MM.1S (cell line): ENCODE data around the gene LIMCH1.

Source experiments
- DNase-seq: peaks from one replicate; pipeline ENCODE4 v3.0.0-alpha.2; 2015
- H2AFZ ChIP-seq: fragments of 300-600 bp; sonication (generic); 2 replicates; pipeline ENCODE4 v1.6.0; 2016; ENCODE audit warnings: antibody characterized with exemption, low read length
- H3F3A ChIP-seq: fragments of 300-600 bp; sonication (generic); 2 replicates; pipeline ENCODE4 v1.6.1; 2016; ENCODE audit warnings: mild to moderate bottlenecking, antibody characterized with exemption, low read length, moderate library complexity, mixed read lengths; ENCODE audit not compliant: insufficient read depth
- H3K27ac ChIP-seq: fragments of 300-600 bp; sonication (generic); 2 replicates; pipeline ENCODE4 v1.5.1; 2016; ENCODE audit warnings: mild to moderate bottlenecking, low read length
- H3K27me3 ChIP-seq: fragments of 300-600 bp; sonication (generic); replicated peaks from 2 replicates; pipeline ENCODE4 v1.6.0; 2016; ENCODE audit warnings: low read length; ENCODE audit not compliant: insufficient read depth
- H3K36me3 ChIP-seq: fragments of 300-600 bp; sonication (generic); replicated peaks from 2 replicates; pipeline ENCODE4 v1.6.1; 2016; ENCODE audit warnings: mild to moderate bottlenecking, low read length, mixed read lengths; ENCODE audit not compliant: insufficient read depth
- H3K4me1 ChIP-seq: fragments of 300-600 bp; sonication (generic); 2 replicates; pipeline ENCODE4 v1.6.1; 2016; ENCODE audit warnings: low read length, mixed read lengths
- H3K4me2 ChIP-seq: fragments of 300-600 bp; sonication (generic); 2 replicates; pipeline ENCODE4 v1.6.0; 2016; ENCODE audit warnings: low read depth, low read length
- H3K4me3 ChIP-seq: fragments of 300-600 bp; sonication (generic); 2 replicates; pipeline ENCODE4 v1.5.1; 2016; ENCODE audit warnings: low read length, mixed read lengths
- H3K79me2 ChIP-seq: fragments of 300-600 bp; sonication (generic); 2 replicates; pipeline ENCODE4 v1.6.1; 2016; ENCODE audit warnings: mixed run types, low read length, mixed read lengths
- H3K9ac ChIP-seq: fragments of 300-600 bp; sonication (generic); 2 replicates; pipeline ENCODE4 v1.6.1; 2016; ENCODE audit warnings: low read length, mixed read lengths
- H3K9me2 ChIP-seq: fragments of 300-600 bp; sonication (generic); replicated peaks from 2 replicates; pipeline ENCODE4 v1.6.1; 2016; ENCODE audit warnings: mild to moderate bottlenecking, low read length, mixed read lengths; ENCODE audit not compliant: insufficient read depth
- H3K9me3 ChIP-seq: fragments of 300-600 bp; sonication (generic); replicated peaks from 2 replicates; pipeline ENCODE4 v1.6.1; 2016; ENCODE audit warnings: mild to moderate bottlenecking, low read length, mixed read lengths; ENCODE audit not compliant: insufficient read depth
- H4K20me1 ChIP-seq: fragments of 300-600 bp; sonication (generic); 2 replicates; pipeline ENCODE4 v1.6.1; 2016; ENCODE audit warnings: mild to moderate bottlenecking, low read length, moderate library complexity, mixed read lengths; ENCODE audit not compliant: insufficient read depth
- EZH2 ChIP-seq: fragments of 300-600 bp; sonication (generic); optimal IDR thresholded peaks from 2 replicates; pipeline ENCODE3; 2017; ENCODE audit warnings: low read depth, mild to moderate bottlenecking, antibody characterized with exemption, low read length, mixed read lengths
- EZH2phosphoT487 ChIP-seq: fragments of 300-600 bp; sonication (generic); IDR thresholded peaks from 2 replicates; pipeline ENCODE4 v1.6.1; 2018; ENCODE audit warnings: antibody characterized with exemption, low read length
- TF ChIP-seq, protein P1 (sequence below): fragments of 300-600 bp; sonication (generic); IDR thresholded peaks from 2 replicates; pipeline ENCODE4 v1.5.1; 2016; ENCODE audit warnings: antibody characterized with exemption, low read length, mixed read lengths

LIMCH1 gene

DNA sequence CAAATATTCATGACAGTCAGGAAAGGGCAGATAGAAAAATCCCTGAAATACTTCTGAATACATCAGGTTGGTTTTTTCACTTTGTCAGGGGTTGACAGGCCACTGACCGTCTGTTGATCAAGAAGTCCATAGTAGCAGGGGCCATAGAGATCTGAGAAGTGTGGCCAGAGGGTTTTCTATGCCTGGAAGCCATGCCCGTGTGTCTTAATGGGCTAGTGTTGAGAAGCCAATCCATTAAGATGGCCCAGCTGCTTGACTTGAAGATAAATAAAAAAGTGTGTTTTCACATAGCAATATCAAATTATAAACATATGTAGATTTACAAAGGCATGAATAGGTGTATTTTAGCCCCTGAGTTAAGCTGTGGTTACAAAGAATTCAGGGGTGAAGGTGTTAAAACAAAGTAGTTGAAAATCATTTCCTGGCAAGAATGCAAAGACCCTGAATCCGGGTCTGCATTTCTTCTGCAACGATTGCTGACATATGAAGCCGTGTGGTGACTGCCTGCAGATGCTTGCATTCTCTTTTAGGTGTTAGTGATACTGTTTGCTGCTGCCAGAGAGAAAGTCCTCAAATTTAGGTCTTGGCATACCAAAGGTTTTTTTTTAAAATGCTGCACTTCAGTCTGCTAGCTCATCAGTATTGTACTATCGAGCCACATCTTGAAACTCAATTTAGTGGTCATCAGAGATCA, 9.3 kb upstream of the LIMCH1 start:
- Histone ChIP-seq H3F3A (no peaks in the 10 kb centered on the region), H3K79me2 (no peaks in the 10 kb centered on the region), H4K20me1 (no peaks in the 10 kb centered on the region), H3K27me3 (no peaks in the 10 kb centered on the region), H3K9me2 (no peaks in the 10 kb centered on the region), H3K4me1 (no peaks in the 10 kb centered on the region), H3K9me3 (no peaks in the 10 kb centered on the region), H3K4me2 (no peak overlapping the region), H3K4me3 (no peak overlapping the region), H3K9ac (no peak overlapping the region), H3K27ac (no peak overlapping the region), H2AFZ (no peak overlapping the region), H3K36me3 (no peaks in the 10 kb centered on the region)
- TF ChIP-seq EZH2phosphoT487, result no peak
- TF ChIP-seq, protein P1, sequence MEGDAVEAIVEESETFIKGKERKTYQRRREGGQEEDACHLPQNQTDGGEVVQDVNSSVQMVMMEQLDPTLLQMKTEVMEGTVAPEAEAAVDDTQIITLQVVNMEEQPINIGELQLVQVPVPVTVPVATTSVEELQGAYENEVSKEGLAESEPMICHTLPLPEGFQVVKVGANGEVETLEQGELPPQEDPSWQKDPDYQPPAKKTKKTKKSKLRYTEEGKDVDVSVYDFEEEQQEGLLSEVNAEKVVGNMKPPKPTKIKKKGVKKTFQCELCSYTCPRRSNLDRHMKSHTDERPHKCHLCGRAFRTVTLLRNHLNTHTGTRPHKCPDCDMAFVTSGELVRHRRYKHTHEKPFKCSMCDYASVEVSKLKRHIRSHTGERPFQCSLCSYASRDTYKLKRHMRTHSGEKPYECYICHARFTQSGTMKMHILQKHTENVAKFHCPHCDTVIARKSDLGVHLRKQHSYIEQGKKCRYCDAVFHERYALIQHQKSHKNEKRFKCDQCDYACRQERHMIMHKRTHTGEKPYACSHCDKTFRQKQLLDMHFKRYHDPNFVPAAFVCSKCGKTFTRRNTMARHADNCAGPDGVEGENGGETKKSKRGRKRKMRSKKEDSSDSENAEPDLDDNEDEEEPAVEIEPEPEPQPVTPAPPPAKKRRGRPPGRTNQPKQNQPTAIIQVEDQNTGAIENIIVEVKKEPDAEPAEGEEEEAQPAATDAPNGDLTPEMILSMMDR, result no peak
- no peak for TF ChIP-seq EZH2
- DNase-seq, result no peak

DNA sequence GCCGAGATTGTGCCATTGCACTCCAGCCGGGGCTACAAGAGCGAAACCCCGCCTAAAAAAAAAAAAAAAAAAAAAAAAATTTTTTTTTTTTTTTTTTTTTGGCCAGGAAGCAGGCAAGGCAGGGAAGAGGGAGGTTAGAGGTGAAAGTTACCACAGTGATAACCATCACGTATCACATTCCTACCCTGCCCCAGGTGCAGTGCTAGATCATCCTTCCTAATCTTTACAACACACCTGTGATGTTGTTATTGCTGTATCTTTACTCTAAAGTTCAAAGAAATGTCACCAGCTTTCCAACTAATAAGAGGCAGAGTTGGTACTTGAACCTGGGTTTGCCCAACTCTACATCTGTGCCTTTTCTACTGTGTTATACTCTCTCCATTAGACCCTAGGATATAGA, 7.2 kb upstream of the LIMCH1 start:
- Histone ChIP-seq H3K4me1 (no peaks in the 10 kb centered on the region), H3K9me3 (no peaks in the 10 kb centered on the region), H4K20me1 (no peaks in the 10 kb centered on the region), H3K36me3 (no peaks in the 10 kb centered on the region), H3K4me2 (no peak overlapping the region), H3K27me3 (no peaks in the 10 kb centered on the region), H3K79me2 (no peaks in the 10 kb centered on the region), H3F3A (no peaks in the 10 kb centered on the region), H3K9me2 (no peaks in the 10 kb centered on the region), H3K9ac (no peak overlapping the region), H3K4me3 (no peak overlapping the region), H3K27ac (no peak overlapping the region), H2AFZ (no peak overlapping the region)
- no peak for DNase-seq
- TF ChIP-seq, protein P1, result no peak
- no peak for TF ChIP-seq EZH2
- TF ChIP-seq EZH2phosphoT487, result no peak

DNA sequence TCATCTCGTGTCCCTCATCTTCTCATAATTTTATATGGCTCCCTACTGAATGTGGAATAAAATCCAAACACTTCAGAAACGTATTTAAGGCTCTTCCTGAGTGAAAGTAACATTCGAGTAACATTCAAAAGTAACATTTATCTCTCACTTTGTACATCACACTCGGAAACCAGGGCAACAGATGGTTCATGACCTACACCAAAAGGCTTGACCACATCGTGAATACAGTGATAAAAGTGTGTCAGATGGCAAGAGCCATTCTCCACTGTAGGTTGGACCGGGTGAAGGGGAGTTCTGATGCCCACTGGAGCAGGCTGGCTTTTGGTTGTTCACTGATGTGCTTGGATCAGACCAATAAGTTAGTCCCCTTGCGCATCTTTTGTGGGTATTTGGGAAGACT, 5.6 kb upstream of the LIMCH1 start:
- H4K20me1 ChIP-seq, result no peaks in the 10 kb centered on the region
- no peak for DNase-seq
- H3K4me2 ChIP-seq, result no peak overlapping the region
- H2AFZ ChIP-seq, result no peak overlapping the region
- H3K9me2 ChIP-seq, result no peaks in the 10 kb centered on the region
- H3K27ac ChIP-seq, result no peak overlapping the region
- H3F3A ChIP-seq, result no peaks in the 10 kb centered on the region
- no peaks in the 10 kb centered on the region for H3K79me2 ChIP-seq
- no peak overlapping the region for H3K4me3 ChIP-seq
- TF ChIP-seq EZH2 (no peak), EZH2phosphoT487 (no peak)
- TF ChIP-seq, protein P1, result no peak
- no peaks in the 10 kb centered on the region for H3K9me3 ChIP-seq
- H3K27me3 ChIP-seq, result no peaks in the 10 kb centered on the region
- no peaks in the 10 kb centered on the region for H3K4me1 ChIP-seq
- H3K9ac ChIP-seq, result no peak overlapping the region
- H3K36me3 ChIP-seq, result no peaks in the 10 kb centered on the region
